Astrocyte (in vitro differentiated cells and primary cell): ENCODE measurements around the gene ROR1.

Experiments
- EZH2 ChIP-seq: IDR thresholded peaks from 2 replicates; pipeline ENCODE4 v1.6.1; 2012; ENCODE audit warnings: mild to moderate bottlenecking, low read length, inconsistent platforms; ENCODE audit not compliant: insufficient read depth
- TF ChIP-seq, protein P1 (sequence below): IDR thresholded peaks from 2 replicates; pipeline ENCODE4 v1.5.1; 2011; ENCODE audit warnings: low read depth, mild to moderate bottlenecking, inconsistent platforms, low read length, moderate library complexity; ENCODE audit not compliant: insufficient read depth

DNA sequence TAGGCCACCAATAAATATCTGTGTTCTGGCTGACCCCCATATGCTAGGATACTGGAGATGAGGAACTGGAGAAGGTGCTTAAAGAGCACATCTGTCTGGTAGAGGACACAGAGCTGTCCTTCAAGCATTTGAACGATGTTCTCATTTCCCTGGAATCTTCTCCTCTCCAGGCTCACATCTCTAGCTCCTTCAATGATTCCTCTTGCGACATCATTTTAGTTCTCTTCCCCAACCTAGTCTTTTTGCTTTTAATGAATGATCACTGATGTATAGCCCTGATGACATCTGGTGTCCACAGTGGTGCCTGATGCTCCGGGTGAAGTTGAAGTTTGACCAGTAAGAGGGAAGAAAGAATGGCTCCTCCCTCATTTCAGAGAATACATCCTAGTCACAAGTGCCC, 348.8 kb downstream of the ROR1 start:
- TF ChIP-seq, protein P1, sequence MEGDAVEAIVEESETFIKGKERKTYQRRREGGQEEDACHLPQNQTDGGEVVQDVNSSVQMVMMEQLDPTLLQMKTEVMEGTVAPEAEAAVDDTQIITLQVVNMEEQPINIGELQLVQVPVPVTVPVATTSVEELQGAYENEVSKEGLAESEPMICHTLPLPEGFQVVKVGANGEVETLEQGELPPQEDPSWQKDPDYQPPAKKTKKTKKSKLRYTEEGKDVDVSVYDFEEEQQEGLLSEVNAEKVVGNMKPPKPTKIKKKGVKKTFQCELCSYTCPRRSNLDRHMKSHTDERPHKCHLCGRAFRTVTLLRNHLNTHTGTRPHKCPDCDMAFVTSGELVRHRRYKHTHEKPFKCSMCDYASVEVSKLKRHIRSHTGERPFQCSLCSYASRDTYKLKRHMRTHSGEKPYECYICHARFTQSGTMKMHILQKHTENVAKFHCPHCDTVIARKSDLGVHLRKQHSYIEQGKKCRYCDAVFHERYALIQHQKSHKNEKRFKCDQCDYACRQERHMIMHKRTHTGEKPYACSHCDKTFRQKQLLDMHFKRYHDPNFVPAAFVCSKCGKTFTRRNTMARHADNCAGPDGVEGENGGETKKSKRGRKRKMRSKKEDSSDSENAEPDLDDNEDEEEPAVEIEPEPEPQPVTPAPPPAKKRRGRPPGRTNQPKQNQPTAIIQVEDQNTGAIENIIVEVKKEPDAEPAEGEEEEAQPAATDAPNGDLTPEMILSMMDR, result no peak
- TF ChIP-seq EZH2, result no peak
